ENCODE data around the gene KDM5A.
"Not testable (repeated sequence)": the region's sequence is repeated elsewhere in the genome, so short reads cannot be mapped to it uniquely, and the experiment has no call there.

Gene KDM5A

GRCh38 chr12:235967-236366 is 153.2 kb downstream of the KDM5A start:
- not testable (repeated sequence) for H3K9me3 ChIP-seq (ENCODE audit: control insufficient read depth, low read length); H3K4me1 ChIP-seq (ENCODE audit: control insufficient read depth, insufficient read depth, low read length); H3K27me3 ChIP-seq (ENCODE audit: control insufficient read depth, insufficient read depth, low read length, poor library complexity, severe bottlenecking); H3K36me3 ChIP-seq (ENCODE audit: control insufficient read depth, insufficient read depth, low read length); H3K27ac ChIP-seq (ENCODE audit: insufficient read depth, low read depth, low read length, poor library complexity, severe bottlenecking); H3K4me3 ChIP-seq (ENCODE audit: insufficient read depth, low read depth, low read length)
- WGBS, 2 experiments, result 92 to 96% methylated on average over 4 of the region's 4 CpGs

DNA sequence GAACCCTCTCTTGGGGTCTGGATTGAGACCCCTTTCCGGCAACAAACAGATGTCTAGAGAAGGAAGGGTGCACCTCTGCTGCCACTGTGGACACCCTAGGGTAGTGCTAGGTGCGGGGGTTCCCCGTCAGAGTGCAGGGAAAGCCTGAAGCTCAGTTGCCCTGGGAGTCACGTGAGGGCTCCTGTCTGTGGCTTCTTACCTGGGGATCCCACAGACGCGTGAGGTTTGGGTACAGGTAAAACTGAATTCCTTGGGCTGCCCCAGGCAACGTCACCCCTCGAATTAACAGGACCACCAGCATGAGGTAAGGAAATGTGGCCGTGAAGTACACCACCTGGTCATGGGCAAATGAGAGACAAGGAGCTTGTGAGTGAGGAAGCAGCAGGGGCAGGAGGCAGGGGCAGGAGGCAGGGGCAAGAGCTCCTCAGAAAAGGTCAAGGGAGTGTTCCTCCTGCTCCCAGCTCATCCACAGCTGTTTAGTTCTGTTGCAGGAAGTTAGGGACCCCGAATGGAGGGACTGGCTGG is 154.2 kb downstream of the KDM5A start:
- H3K9me3 ChIP-seq (ENCODE audit: control insufficient read depth, low read length), result no peaks in the 10 kb centered on the region

DNA sequence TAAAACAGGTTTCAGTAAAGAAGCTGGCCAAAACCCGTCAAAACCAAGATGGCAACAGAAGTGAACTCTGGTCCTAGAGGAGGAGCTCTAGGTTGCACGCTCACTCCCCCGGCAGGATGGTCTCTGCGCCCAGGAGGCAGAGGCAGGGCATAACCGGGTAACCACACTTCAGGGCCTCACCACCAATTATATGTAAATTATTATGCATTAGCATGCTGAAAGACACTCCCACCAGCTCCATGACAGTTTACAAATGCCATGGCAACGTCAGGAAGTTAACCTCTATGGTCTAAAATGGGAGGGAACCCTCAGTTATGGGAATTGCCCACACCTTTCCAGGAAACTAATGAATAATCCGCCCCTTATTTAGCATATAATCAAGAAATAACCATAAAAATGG is 155.1 kb downstream of the KDM5A start:
- 72 to 76% methylated on average over 6 to 7 of the region's 7 CpGs for WGBS, 2 experiments

More for the DNA sequence above, 154.2 kb downstream of the KDM5A start:
- H3K36me3 ChIP-seq (ENCODE audit: control insufficient read depth, insufficient read depth, low read length), result no peaks in the 10 kb centered on the region
- no peak overlapping the region for H3K4me3 ChIP-seq (ENCODE audit: insufficient read depth, low read depth, low read length)
- WGBS, 2 experiments, result 95 to 96% methylated on average over 10 of the region's 10 CpGs
- peaks cover 17% of the 10 kb centered on the region for H3K4me1 ChIP-seq (ENCODE audit: control insufficient read depth, insufficient read depth, low read length)
- no peak overlapping the region for H3K27ac ChIP-seq (ENCODE audit: insufficient read depth, low read depth, low read length, poor library complexity, severe bottlenecking)
- H3K27me3 ChIP-seq (ENCODE audit: control insufficient read depth, insufficient read depth, low read length, poor library complexity, severe bottlenecking), result peaks cover 5% of the 10 kb centered on the region

DNA sequence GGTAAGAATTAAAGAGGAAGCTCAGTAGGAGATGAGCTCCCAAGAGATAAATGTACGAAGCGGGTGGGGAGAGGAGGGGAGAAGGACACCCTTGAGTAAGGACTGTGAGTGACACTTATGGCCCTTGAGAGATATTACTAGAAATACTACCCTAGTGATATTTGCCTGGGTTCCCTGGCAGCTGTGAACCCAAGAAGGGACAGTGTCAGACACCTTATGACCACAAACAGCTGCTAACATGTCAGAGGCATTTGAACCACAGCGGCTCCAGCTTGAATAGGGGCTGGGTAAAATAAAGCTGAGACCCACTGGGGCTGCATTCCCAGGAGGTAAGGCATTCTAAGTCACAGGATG is 155.5 kb downstream of the KDM5A start:
- Histone ChIP-seq H3K27me3 (ENCODE audit: control insufficient read depth, insufficient read depth, low read length, poor library complexity, severe bottlenecking) (peaks cover 13% of the 10 kb centered on the region), H3K4me1 (ENCODE audit: control insufficient read depth, insufficient read depth, low read length) (peaks cover 17% of the 10 kb centered on the region), H3K27ac (ENCODE audit: insufficient read depth, low read depth, low read length, poor library complexity, severe bottlenecking) (no peak overlapping the region), H3K36me3 (ENCODE audit: control insufficient read depth, insufficient read depth, low read length) (no peaks in the 10 kb centered on the region), H3K4me3 (ENCODE audit: insufficient read depth, low read depth, low read length) (no peak overlapping the region), H3K9me3 (ENCODE audit: control insufficient read depth, low read length) (no peaks in the 10 kb centered on the region)
- WGBS, 2 experiments, result 85 to 87% methylated on average over 3 of the region's 3 CpGs

More for the DNA sequence above, 155.1 kb downstream of the KDM5A start:
- Histone ChIP-seq H3K36me3 (ENCODE audit: control insufficient read depth, insufficient read depth, low read length) (no peaks in the 10 kb centered on the region), H3K9me3 (ENCODE audit: control insufficient read depth, low read length) (no peaks in the 10 kb centered on the region), H3K4me1 (ENCODE audit: control insufficient read depth, insufficient read depth, low read length) (peaks cover 17% of the 10 kb centered on the region), H3K27ac (ENCODE audit: insufficient read depth, low read depth, low read length, poor library complexity, severe bottlenecking) (no peak overlapping the region), H3K27me3 (ENCODE audit: control insufficient read depth, insufficient read depth, low read length, poor library complexity, severe bottlenecking) (peaks cover 9% of the 10 kb centered on the region), H3K4me3 (ENCODE audit: insufficient read depth, low read depth, low read length) (no peak overlapping the region)

DNA sequence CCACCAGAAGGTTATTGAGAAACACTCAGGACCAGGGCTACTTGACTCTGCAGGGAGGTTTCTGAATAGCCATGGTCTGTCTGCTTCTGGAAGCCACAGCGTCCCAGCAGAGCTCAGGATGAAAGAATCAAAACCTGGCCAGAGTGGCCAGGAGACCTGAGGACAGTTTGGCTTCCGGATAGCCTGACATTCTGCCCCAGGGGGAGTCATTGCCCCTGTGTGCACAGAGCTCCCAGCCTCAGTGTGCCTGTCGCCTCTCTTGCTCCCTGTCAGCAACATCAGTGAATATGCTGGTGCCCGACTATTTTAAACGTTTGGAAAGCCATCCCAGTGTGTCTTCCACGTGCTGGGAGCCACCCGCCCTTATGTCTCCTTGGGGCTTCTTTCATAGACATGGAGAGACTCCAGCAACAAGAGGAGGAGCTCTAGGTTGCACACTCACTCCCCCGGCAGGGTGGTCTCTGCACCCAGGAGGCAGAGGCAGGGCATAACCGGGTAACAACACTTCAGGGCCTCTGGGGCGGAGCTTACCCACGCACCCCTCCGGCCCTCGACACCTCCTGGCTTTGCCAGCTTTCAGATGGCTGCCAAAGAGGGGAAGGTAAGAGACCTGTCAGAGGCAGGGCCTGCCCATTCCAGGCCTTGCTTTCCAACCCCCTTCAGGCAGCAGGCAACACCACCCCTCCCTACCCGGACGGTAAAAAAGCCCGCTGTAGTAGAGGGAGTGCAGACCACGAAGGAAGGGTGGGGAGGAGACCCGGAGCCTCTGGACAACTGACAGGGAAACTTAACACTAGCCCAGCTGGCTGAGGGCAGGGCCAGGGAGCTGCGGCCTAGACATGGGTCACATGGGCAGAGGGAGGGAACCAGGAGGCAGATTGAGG is 156.1 kb downstream of the KDM5A start:
- Histone ChIP-seq H3K4me1 (ENCODE audit: control insufficient read depth, insufficient read depth, low read length) (peaks cover 17% of the 10 kb centered on the region), H3K27me3 (ENCODE audit: control insufficient read depth, insufficient read depth, low read length, poor library complexity, severe bottlenecking) (peaks cover 17% of the 10 kb centered on the region), H3K36me3 (ENCODE audit: control insufficient read depth, insufficient read depth, low read length) (no peaks in the 10 kb centered on the region), H3K9me3 (ENCODE audit: control insufficient read depth, low read length) (no peaks in the 10 kb centered on the region), H3K4me3 (ENCODE audit: insufficient read depth, low read depth, low read length) (no peak overlapping the region), H3K27ac (ENCODE audit: insufficient read depth, low read depth, low read length, poor library complexity, severe bottlenecking) (no peak overlapping the region)
- WGBS, 2 experiments, result 63% methylated on average over 19 of the region's 19 CpGs

DNA sequence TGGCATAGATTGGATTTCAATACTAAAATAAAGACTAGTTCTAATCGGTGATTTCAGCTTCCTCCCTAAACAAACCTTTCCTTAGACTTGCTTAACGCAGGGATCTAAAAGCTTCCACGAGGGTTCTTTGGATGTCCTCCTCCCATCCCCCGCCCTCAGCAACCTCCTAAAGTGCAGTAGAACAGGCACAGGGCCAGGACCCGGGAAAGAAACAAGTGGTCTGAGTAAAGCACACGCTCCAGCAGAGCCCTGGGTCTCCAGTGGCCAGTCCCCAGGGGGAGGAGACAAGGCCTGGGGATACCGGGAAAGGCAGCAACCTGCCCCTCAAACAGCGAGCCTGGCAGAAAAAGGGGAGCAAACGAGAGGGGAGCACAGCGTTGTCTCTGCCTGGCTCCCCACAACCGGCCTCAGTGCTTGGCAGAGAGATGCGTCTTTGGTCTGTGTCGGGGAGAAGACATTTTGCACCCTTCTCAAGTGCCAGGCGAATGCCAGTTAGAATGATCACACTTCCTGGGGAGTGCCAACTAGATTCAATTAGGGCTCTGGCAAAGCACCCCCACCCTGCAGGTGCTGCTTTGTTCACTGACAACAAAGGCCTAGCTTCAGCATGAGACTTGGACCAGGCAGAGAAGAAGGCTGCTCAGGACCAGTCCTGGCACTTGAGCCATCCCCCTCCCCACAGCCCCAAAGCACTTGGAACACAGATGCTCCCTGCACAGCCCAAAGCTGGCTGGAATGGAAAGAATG is 158.0 kb downstream of the KDM5A start:
- Histone ChIP-seq H3K27ac (ENCODE audit: insufficient read depth, low read depth, low read length, poor library complexity, severe bottlenecking) (no peak overlapping the region), H3K27me3 (ENCODE audit: control insufficient read depth, insufficient read depth, low read length, poor library complexity, severe bottlenecking) (peaks cover 20% of the 10 kb centered on the region), H3K36me3 (ENCODE audit: control insufficient read depth, insufficient read depth, low read length) (no peaks in the 10 kb centered on the region), H3K4me1 (ENCODE audit: control insufficient read depth, insufficient read depth, low read length) (peaks cover 17% of the 10 kb centered on the region), H3K9me3 (ENCODE audit: control insufficient read depth, low read length) (no peaks in the 10 kb centered on the region), H3K4me3 (ENCODE audit: insufficient read depth, low read depth, low read length) (no peak overlapping the region)
- WGBS, 2 experiments, result 61% methylated on average over 13 to 14 of the region's 14 CpGs

All from ectodermal cell (in vitro differentiated cells).